Endothelial cell of umbilical vein (primary cell): ENCODE measurements around the gene CDC5L. TPM values are rescaled to one million over a fixed set of nuclear protein-coding genes. Genes with fewer than 3 reads are reported as not detected.

Experiments
- BruUV-seq: library from RNA; stranded (reverse); fragments of 400-500 nt; replicated peaks from 2 replicates; lab custom pipeline; 2021; lab: Mats Ljungman, UMichigan
- CTCF ChIA-PET: fragments of 300-600, 350-600 bp; sonication (Branson Sonifier 250); formaldehyde crosslinking; loops from one replicate; lab custom pipeline; 2021; ENCODE audit warnings: antibody characterized with exemption, inconsistent platforms; lab: Charles Lee
- POLR2A ChIA-PET: fragments of 300-600, 350-600 bp; sonication (Branson Sonifier 250); formaldehyde crosslinking; loops from one replicate; lab custom pipeline; 2021; ENCODE audit warnings: antibody characterized with exemption, inconsistent platforms; lab: Charles Lee
- DNase-seq: peaks from one replicate; pipeline ENCODE4 v3.0.0-alpha.2; 2011; ENCODE audit warnings: low read depth, low spot score
- FAIRE-seq: peaks from 2 replicates; lab custom pipeline; 2011; peaks lifted over from hg19 to GRCh38; lab: Jason Lieb, UNC
- H2AFZ ChIP-seq: 2 replicates; pipeline ENCODE4 v1.6.0; 2012; ENCODE audit warnings: low read depth, low read length, control low read depth, inconsistent platforms
- H3K27ac ChIP-seq: 2 replicates; pipeline ENCODE4 v1.5.1; 2011; ENCODE audit warnings: low read depth, mild to moderate bottlenecking, control low read depth, low read length, moderate library complexity; ENCODE audit not compliant: insufficient read depth
- H3K27me3 ChIP-seq, 2 experiments: 2 replicates each; pipeline versions ENCODE4 v1.6.0 to v1.6.1; 2011; ENCODE audit warnings: low read length in 2 of 2, mixed read lengths in 1 of 2; ENCODE audit not compliant: control insufficient read depth in 2 of 2, insufficient read depth in 2 of 2
- H3K36me3 ChIP-seq, 2 experiments: 2 replicates in 1 of 2; 3 replicates in 1 of 2; pipeline ENCODE4 v1.5.1; 2011; ENCODE audit warnings: low read length in 2 of 2, mild to moderate bottlenecking in 1 of 2, moderate library complexity in 1 of 2; ENCODE audit not compliant: control insufficient read depth in 2 of 2, insufficient read depth in 2 of 2; ENCODE audit errors: extremely low read depth in 1 of 2
- H3K4me1 ChIP-seq: 3 replicates; pipeline ENCODE4 v1.5.1; 2011; ENCODE audit warnings: mild to moderate bottlenecking, low read length; ENCODE audit not compliant: control insufficient read depth, insufficient read depth; ENCODE audit errors: extremely low read depth
- H3K4me2 ChIP-seq: 2 replicates; pipeline ENCODE4 v1.6.1; 2011; ENCODE audit warnings: low read length, control low read depth, mixed read lengths; ENCODE audit not compliant: insufficient read depth
- H3K4me3 ChIP-seq, 3 experiments: fragments of 200-600 bp in 1 of 3; sonication (generic), shearing (Covaris generic) in 1 of 3; replicated peaks in 1 of 3; 2 replicates each; pipeline ENCODE4 v1.5.1; 2011 to 2016; ENCODE audit warnings: control low read depth in 3 of 3, low read length in 3 of 3, mild to moderate bottlenecking in 2 of 3, inconsistent platforms in 1 of 3, low read depth in 1 of 3, moderate library complexity in 1 of 3; ENCODE audit not compliant: insufficient read depth in 1 of 3
- H3K79me2 ChIP-seq: 2 replicates; pipeline ENCODE4 v1.6.0; 2012; ENCODE audit warnings: low read length, inconsistent platforms; ENCODE audit not compliant: control insufficient read depth, insufficient read depth
- H3K9ac ChIP-seq: replicated peaks from 2 replicates; pipeline ENCODE3; 2011; ENCODE audit warnings: low read length, control low read depth; ENCODE audit not compliant: insufficient read depth; ENCODE audit errors: extremely low read depth
- H3K9me1 ChIP-seq: replicated peaks from 3 replicates; pipeline ENCODE4 v1.6.0; 2011; ENCODE audit warnings: mild to moderate bottlenecking, low read length; ENCODE audit not compliant: control insufficient read depth, insufficient read depth; ENCODE audit errors: extremely low read depth
- H3K9me3 ChIP-seq: replicated peaks from 2 replicates; pipeline ENCODE4 v1.5.1; 2012; ENCODE audit warnings: low read length, inconsistent platforms; ENCODE audit not compliant: control insufficient read depth, insufficient read depth
- H4K20me1 ChIP-seq: replicated peaks from 2 replicates; pipeline ENCODE3; 2011; ENCODE audit warnings: mild to moderate bottlenecking, low read length; ENCODE audit not compliant: control insufficient read depth, insufficient read depth; ENCODE audit errors: extremely low read depth
- FOS ChIP-seq: IDR thresholded peaks from 2 replicates; pipeline ENCODE4 v1.6.1; 2011; ENCODE audit warnings: mild to moderate bottlenecking, low read length, moderate library complexity, borderline replicate concordance; ENCODE audit not compliant: insufficient read depth
- GATA2 ChIP-seq: IDR thresholded peaks from 2 replicates; pipeline ENCODE4 v1.7.0; 2011; ENCODE audit warnings: low read depth, mild to moderate bottlenecking, moderate library complexity, mixed read lengths, low read length; ENCODE audit not compliant: insufficient read length, insufficient read depth
- JUN ChIP-seq: IDR thresholded peaks from 2 replicates; pipeline ENCODE4 v1.6.1; 2011; ENCODE audit warnings: borderline replicate concordance, low read depth; ENCODE audit not compliant: insufficient read length, insufficient read depth
- POLR2AphosphoS5 ChIP-seq: IDR thresholded peaks from 2 replicates; pipeline ENCODE4 v1.6.1; 2012; ENCODE audit warnings: low read depth, mild to moderate bottlenecking, control low read depth, low read length, moderate library complexity; ENCODE audit not compliant: insufficient read depth
- dilution Hi-C: fragments of 300-500 bp; cut with MboI; formaldehyde crosslinking; loops from one replicate; pipeline ENCODE4 v1.15.0; 2019; ENCODE audit warnings: low sequenced_read_pairs; ENCODE audit not compliant: extremely low pct_ligation_motif_present
- intact Hi-C: fragments of 100-400 bp; cut with micrococcal nuclease; formaldehyde crosslinking; loops from one replicate; pipeline ENCODE4 v1.10.0; 2022
- polyA plus RNA-seq, 4 experiments: library from polyadenylated mRNA; depleted of rRNA in 3 of 4; stranded (reverse) in 3 of 4; unstranded in 1 of 4; fragments of >200 nt; gene quantifications; 2 replicates each; pipeline versions ENCODE4 v1.2.1 to v1.2.3, GENCODE V29; 2011 to 2012; ENCODE audit warnings: missing spikeins in 1 of 4
- total RNA-seq: library from RNA; stranded (reverse); gene quantifications from 2 replicates; pipeline ENCODE4 v1.2.3, GENCODE V29; 2021

CDC5L gene
- total and polyA plus RNA-seq, 2 donors (not counting 3 experiments of a cell fraction or from before 2014, with no cell fraction given) = 6.9 to 24.6 TPM

- POLR2A ChIA-PET = no interaction called here
These were observed 110.3 kb downstream of the CDC5L start for GRCh38 chr6:44497807-44498206.

GRCh38 chr6:44498436-44498835 is 110.9 kb downstream of the CDC5L start:
- Histone ChIP-seq H3K4me3 (no peak overlapping the region), H3K9ac (no peak overlapping the region), H3K27ac (no peak overlapping the region), H4K20me1 (no peaks in the 10 kb centered on the region), H2AFZ (no peak overlapping the region), H3K9me1 (no peaks in the 10 kb centered on the region), H3K4me1 (peaks cover 4% of the 10 kb centered on the region), H3K36me3 (no peaks in the 10 kb centered on the region), H3K9me3 (no peaks in the 10 kb centered on the region), H3K79me2 (no peaks in the 10 kb centered on the region), H3K27me3 (peaks cover 0 to 2% of the 10 kb centered on the region in 2 experiments), H3K4me2 (no peak overlapping the region)
- intact Hi-C loops = no loop called here
- no peak for TF ChIP-seq POLR2AphosphoS5
- no peak for TF ChIP-seq FOS
- TF ChIP-seq GATA2 = no peak
- DNase-seq (no peak), FAIRE-seq (no peak)
- ChIA-PET POLR2A (no interaction called here), CTCF (interaction anchor here (1.0 to 6.4 kb wide), 3 partner anchors 9 to 1433 kb away, joined by 3 to 68 read pairs (median 3); no protein-coding TSS in a partner anchor)
- BruUV-seq = no TSS peak
- dilution Hi-C loops = no loop called here

More at GRCh38 chr6:44497807-44498206, 110.3 kb downstream of the CDC5L start:
- Histone ChIP-seq H3K79me2 (no peaks in the 10 kb centered on the region), H2AFZ (no peak overlapping the region), H3K4me3 (no peak overlapping the region), H3K27me3 (peaks cover 0 to 2% of the 10 kb centered on the region in 2 experiments), H3K36me3 (no peaks in the 10 kb centered on the region), H3K4me1 (peaks cover 4% of the 10 kb centered on the region), H3K4me2 (no peak overlapping the region), H3K27ac (no peak overlapping the region), H3K9me1 (no peaks in the 10 kb centered on the region), H4K20me1 (no peaks in the 10 kb centered on the region), H3K9me3 (no peaks in the 10 kb centered on the region), H3K9ac (no peak overlapping the region)
- FAIRE-seq = no peak
- TF ChIP-seq JUN (no peak), FOS (no peak)
- intact Hi-C loops = no loop called here
- CTCF ChIA-PET = interaction anchor here (1.0 to 6.4 kb wide), 3 partner anchors 10 to 1433 kb away, joined by 3 to 68 read pairs (median 3); no protein-coding TSS in a partner anchor
- DNase-seq = no peak
- dilution Hi-C loops = no loop called here
- no TSS peak for BruUV-seq
